ENCODE results near the gene SLC25A11. TPM values are rescaled to one million over a fixed set of nuclear protein-coding genes. Genes with fewer than 3 reads are reported as not detected.

The SLC25A11 gene
- total RNA-seq, 1 experiment from 2014 or later = 65.9 TPM

- intact Hi-C loops (cut with micrococcal nuclease; ENCODE audit: unreplicated experiment) = no loop called here
- Histone ChIP-seq H3K4me1 (ENCODE audit: control insufficient read depth, insufficient read depth, low read length) (no peaks in the 10 kb centered on the region; the same call in 1 of the 2 replicates), H3K9me3 (ENCODE audit: control insufficient read depth, insufficient read depth, low read depth, low read length) (no peaks in the 10 kb centered on the region), H3K36me3 (ENCODE audit: control insufficient read depth, insufficient read depth, low read length) (no peaks in the 10 kb centered on the region), H3K4me3 (ENCODE audit: low read depth in 2 of 2, low read length in 2 of 2) (peak within 1 kb of the TSS; percentile 44 to 61), H3K27me3 (ENCODE audit: control insufficient read depth, insufficient read depth, low read length) (no peaks in the 10 kb centered on the region), H3K27ac (ENCODE audit: low read length) (peak within 1 kb of the TSS; percentile 54; the same call in 1 of the 2 replicates)
- BruUV-seq (replicated peaks) = no TSS peak
- ChIA-PET POLR2A (no interaction called here), CTCF (interaction anchor here (0.5 to 0.8 kb wide), 2 partner anchors 9 to 156 kb away, joined by 4 to 7 read pairs; no protein-coding TSS in a partner anchor)
- TF ChIP-seq REST (IDR thresholded peaks at IDR 0.05; ENCODE audit: insufficient read depth in 1 of 2, low read depth in 2 of 2, low read length in 1 of 2) = no peak
- TF ChIP-seq POLR2AphosphoS5 (IDR thresholded peaks at IDR 0.05; ENCODE audit: low read depth, low read length) = no peak
- no peak for TF ChIP-seq TCF7L2 (IDR thresholded peaks at IDR 0.05; ENCODE audit: low read depth, low read length)
- TF ChIP-seq SIN3A (IDR thresholded peaks at IDR 0.05; ENCODE audit: borderline replicate concordance, insufficient read depth, low read depth, low read length) = 0 out of 2 replicates have a peak, but pooled peaks have one; percentile 48
- ATAC-seq = peak; percentile 81
- DNase-seq (ENCODE audit: low read depth, low spot score) = no peak
- in situ Hi-C loops (cut with HindIII; ENCODE audit: low pct_unique_long_range_greater_than_20kb, low sequenced_read_pairs) = no loop called here
These were observed 40.3 kb downstream of the SLC25A11 start, which contains the start of gene C17orf107 for GRCh38 chr17:4899341-4900230. Gene C17orf107 (plus strand): TSS chr17:4899536. CDS start chr17:4899763, 227 bp downstream.

- in situ Hi-C loops (cut with HindIII; ENCODE audit: low pct_unique_long_range_greater_than_20kb, low sequenced_read_pairs) = no loop called here
- POLR2A ChIA-PET = no interaction called here
- no peaks in the 10 kb centered on the region for H3K36me3 ChIP-seq (ENCODE audit: control insufficient read depth, insufficient read depth, low read length)
These were observed 40.9 kb downstream of the SLC25A11 start for GRCh38 chr17:4898927-4899326.

More at GRCh38 chr17:4898927-4899326, 40.9 kb downstream of the SLC25A11 start:
- no peaks in the 10 kb centered on the region; the same call in 1 of the 2 replicates for H3K4me1 ChIP-seq (ENCODE audit: control insufficient read depth, insufficient read depth, low read length)
- BruUV-seq (replicated peaks) = no TSS peak
- CTCF ChIA-PET = interaction anchor here (0.8 kb wide), 1 partner anchor 10 kb away, joined by 4 read pairs; no protein-coding TSS in a partner anchor
- H3K9me3 ChIP-seq (ENCODE audit: control insufficient read depth, insufficient read depth, low read depth, low read length) = no peaks in the 10 kb centered on the region
- no peak for DNase-seq (ENCODE audit: low read depth, low spot score)
- no peak for TF ChIP-seq REST (IDR thresholded peaks at IDR 0.05; ENCODE audit: insufficient read depth in 1 of 2, low read depth in 2 of 2, low read length in 1 of 2)
- TF ChIP-seq CTCF (IDR thresholded peaks at IDR 0.05) = no peak
- no peak for TF ChIP-seq POLR2AphosphoS5 (IDR thresholded peaks at IDR 0.05; ENCODE audit: low read depth, low read length)
- no peak for TF ChIP-seq TCF7L2 (IDR thresholded peaks at IDR 0.05; ENCODE audit: low read depth, low read length)
- no peak for TF ChIP-seq SIN3A (IDR thresholded peaks at IDR 0.05; ENCODE audit: borderline replicate concordance, insufficient read depth, low read depth, low read length)
- intact Hi-C loops (cut with micrococcal nuclease; ENCODE audit: unreplicated experiment) = no loop called here
- H3K27ac ChIP-seq (ENCODE audit: low read length) = no peak overlapping the region
- ATAC-seq = no peak
- no peaks in the 10 kb centered on the region for H3K27me3 ChIP-seq (ENCODE audit: control insufficient read depth, insufficient read depth, low read length)
- H3K4me3 ChIP-seq (ENCODE audit: low read depth in 2 of 2, low read length in 2 of 2) = peak overlapping the region; percentile 44 to 61
